SK-N-SH (cell line): Measurements from ENCODE around the gene SLC30A3.

Source experiments
- CTCF ChIP-seq: fragments of 200-600 bp; sonication (generic); IDR thresholded peaks from 2 replicates; pipeline ENCODE4 v1.6.1; 2017; ENCODE audit warnings: antibody characterized with exemption, mild to moderate bottlenecking, moderate library complexity
- FOSL2 ChIP-seq: IDR thresholded peaks from 2 replicates; pipeline ENCODE4 v1.4.0; 2012; ENCODE audit warnings: low read depth, mild to moderate bottlenecking, moderate library complexity, borderline replicate concordance
- MAX ChIP-seq: IDR thresholded peaks from 2 replicates; pipeline ENCODE4 v1.4.0; 2012; ENCODE audit warnings: low read depth
- POLR2AphosphoS5 ChIP-seq: IDR thresholded peaks from 2 replicates; pipeline ENCODE4 v1.6.1; 2012; ENCODE audit warnings: low read depth, low read length
- RAD21 ChIP-seq: IDR thresholded peaks from 2 replicates; pipeline ENCODE4 v1.6.1; 2012; ENCODE audit warnings: mild to moderate bottlenecking, low read length
- REST ChIP-seq: IDR thresholded peaks from 2 replicates; pipeline ENCODE4 v1.6.1; 2012; ENCODE audit warnings: mild to moderate bottlenecking, low read depth, low read length, moderate library complexity
- SMC3 ChIP-seq: IDR thresholded peaks from 2 replicates; pipeline ENCODE4 v1.6.1; 2012; ENCODE audit warnings: low read depth, low read length, improper control_type of control experiment
- TAF1 ChIP-seq: IDR thresholded peaks from 2 replicates; pipeline ENCODE4 v1.6.1; 2012; ENCODE audit warnings: low read depth, mild to moderate bottlenecking, low read length, moderate library complexity, borderline replicate concordance
- TCF12 ChIP-seq: IDR thresholded peaks from 2 replicates; pipeline ENCODE4 v1.4.0; 2012
- USF1 ChIP-seq: IDR thresholded peaks from 2 replicates; pipeline ENCODE4 v1.4.0; 2012; ENCODE audit warnings: low read depth, borderline replicate concordance
- ZBTB33 ChIP-seq: IDR thresholded peaks from 2 replicates; pipeline ENCODE4 v1.4.0; 2012; ENCODE audit warnings: low read depth, borderline replicate concordance

- TF ChIP-seq TAF1, result no peak
- no peak for TF ChIP-seq REST
- TF ChIP-seq RAD21, result no peak
- TF ChIP-seq CTCF, result no peak
- TF ChIP-seq POLR2AphosphoS5, result no peak
- no peak for TF ChIP-seq ZBTB33
- TF ChIP-seq USF1, result no peak
- TF ChIP-seq TCF12, result no peak
- TF ChIP-seq MAX, result no peak
- no peak for TF ChIP-seq FOSL2
- TF ChIP-seq SMC3, result no peak
Observed at GRCh38 chr2:27236626-27237025, 26.2 kb downstream of the SLC30A3 start.
